ENCODE results near the gene DNAI2.
"Not testable (repeated sequence)": the region's sequence is repeated elsewhere in the genome, so short reads cannot be mapped to it uniquely, and the experiment has no call there.

Gene DNAI2

DNA sequence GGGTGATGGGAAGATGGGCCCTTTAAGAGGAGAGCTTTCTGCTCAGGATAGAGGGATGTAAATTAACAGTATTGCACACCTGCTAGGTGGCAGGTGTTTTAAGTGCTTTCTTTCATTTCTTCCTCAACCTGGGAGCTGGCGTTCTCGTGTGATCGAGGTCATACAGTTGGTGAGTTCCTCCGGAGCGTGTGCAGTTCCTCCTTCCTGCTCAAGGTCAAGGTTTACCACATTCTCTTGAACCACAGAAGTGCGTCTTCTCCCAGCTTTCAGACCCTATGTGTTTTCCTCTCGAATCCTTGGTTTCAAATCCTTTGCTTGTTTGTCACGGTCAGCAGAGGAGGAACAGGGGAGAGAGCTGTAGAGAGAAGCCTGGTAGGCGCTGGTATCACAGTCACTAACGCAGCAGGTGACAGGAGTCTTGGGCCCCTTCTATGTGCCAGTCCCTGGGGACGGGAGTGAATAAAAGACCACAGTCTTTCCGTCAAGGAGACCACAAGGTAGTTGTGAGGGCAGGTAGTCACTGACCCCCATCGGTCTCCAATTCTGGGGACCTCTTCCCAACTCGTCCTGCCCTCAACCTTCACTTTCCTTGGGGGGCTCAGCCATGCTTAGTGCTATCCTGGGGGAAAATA lies 791 bp downstream of the DNAI2 start:
- TF ChIP-seq, protein P1, sequence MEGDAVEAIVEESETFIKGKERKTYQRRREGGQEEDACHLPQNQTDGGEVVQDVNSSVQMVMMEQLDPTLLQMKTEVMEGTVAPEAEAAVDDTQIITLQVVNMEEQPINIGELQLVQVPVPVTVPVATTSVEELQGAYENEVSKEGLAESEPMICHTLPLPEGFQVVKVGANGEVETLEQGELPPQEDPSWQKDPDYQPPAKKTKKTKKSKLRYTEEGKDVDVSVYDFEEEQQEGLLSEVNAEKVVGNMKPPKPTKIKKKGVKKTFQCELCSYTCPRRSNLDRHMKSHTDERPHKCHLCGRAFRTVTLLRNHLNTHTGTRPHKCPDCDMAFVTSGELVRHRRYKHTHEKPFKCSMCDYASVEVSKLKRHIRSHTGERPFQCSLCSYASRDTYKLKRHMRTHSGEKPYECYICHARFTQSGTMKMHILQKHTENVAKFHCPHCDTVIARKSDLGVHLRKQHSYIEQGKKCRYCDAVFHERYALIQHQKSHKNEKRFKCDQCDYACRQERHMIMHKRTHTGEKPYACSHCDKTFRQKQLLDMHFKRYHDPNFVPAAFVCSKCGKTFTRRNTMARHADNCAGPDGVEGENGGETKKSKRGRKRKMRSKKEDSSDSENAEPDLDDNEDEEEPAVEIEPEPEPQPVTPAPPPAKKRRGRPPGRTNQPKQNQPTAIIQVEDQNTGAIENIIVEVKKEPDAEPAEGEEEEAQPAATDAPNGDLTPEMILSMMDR (IDR thresholded peaks at IDR 0.05; ENCODE audit: control insufficient read depth, extremely low read depth, insufficient read depth): no peak
- H3K4me3 ChIP-seq (ENCODE audit: low read depth, low read length): no peak overlapping the region
- no peak for DNase-seq (ENCODE audit: low read depth)

DNA sequence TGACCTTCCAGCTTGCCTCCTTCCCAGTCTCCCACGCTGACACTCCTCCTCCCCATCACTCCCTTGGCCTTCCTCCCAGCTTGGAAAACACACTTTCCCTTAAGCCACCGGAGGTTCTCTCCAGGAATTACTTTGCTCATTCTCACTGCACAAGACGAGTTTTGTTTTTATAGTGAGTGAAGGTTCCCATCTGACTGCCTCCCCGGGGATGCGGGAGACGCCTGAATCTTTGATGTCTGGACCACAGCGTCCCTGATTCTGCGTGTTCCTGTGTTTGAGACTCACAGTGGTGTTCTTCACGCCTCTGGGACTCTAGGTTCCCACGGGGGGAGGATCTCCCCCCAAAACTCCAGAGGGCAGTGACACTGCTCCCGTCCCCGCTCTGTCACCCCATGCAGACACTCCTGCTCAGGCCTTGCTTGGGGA lies 2.0 kb downstream of the DNAI2 start:
- no peak overlapping the region for H3K4me3 ChIP-seq (ENCODE audit: low read depth, low read length)
- TF ChIP-seq, protein P1 (IDR thresholded peaks at IDR 0.05; ENCODE audit: control insufficient read depth, extremely low read depth, insufficient read depth): no peak
- no peak for DNase-seq (ENCODE audit: low read depth)

DNA sequence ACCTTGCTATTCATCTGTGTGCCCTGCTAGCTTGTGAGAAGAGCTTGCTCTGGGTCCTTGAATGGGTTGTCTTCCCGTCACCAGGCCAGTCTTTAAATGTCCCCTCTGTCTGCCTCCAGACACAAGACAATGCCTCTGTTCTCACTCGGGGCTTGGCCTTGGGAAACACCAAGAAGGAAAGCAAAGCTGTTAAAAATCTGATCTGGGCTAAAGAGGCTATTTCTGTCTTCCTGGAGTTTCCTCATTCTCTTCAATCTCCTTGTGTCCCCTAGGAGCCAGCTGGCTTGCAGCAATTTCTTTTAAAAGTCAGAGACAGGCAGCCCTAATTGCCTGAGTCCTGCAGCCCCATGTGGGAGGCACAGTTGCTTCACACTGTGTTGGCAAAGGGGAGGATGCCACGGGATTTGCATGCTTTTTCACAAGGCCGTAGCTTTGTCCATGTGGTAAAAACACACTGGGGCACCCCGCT lies 2.5 kb downstream of the DNAI2 start:
- TF ChIP-seq, protein P1 (IDR thresholded peaks at IDR 0.05; ENCODE audit: control insufficient read depth, extremely low read depth, insufficient read depth): no peak
- H3K4me3 ChIP-seq (ENCODE audit: low read depth, low read length): no peak overlapping the region
- DNase-seq (ENCODE audit: low read depth): no peak

DNA sequence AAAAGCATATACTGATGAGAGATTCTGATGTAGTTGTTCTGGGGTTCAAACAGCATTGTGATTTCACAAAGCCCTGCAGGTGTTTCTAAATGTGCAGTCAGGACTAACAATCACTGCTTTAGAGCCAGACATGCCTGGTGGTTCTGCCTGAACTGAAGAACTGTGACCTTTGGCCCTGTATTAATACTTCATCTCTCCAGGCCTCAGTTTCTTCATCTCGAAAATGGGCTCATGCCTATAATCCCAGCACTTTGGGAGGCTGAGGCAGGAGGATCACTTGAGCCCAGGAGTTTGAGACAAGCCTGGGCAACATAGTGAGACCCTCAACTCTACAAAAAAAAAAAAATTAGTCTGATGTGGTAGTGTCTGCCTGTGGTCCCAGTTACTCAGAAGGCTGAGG lies 3.9 kb downstream of the DNAI2 start:
- H3K4me3 ChIP-seq (ENCODE audit: low read depth, low read length): no peak overlapping the region
- TF ChIP-seq, protein P1 (IDR thresholded peaks at IDR 0.05; ENCODE audit: control insufficient read depth, extremely low read depth, insufficient read depth): no peak
- DNase-seq (ENCODE audit: low read depth): no peak

DNA sequence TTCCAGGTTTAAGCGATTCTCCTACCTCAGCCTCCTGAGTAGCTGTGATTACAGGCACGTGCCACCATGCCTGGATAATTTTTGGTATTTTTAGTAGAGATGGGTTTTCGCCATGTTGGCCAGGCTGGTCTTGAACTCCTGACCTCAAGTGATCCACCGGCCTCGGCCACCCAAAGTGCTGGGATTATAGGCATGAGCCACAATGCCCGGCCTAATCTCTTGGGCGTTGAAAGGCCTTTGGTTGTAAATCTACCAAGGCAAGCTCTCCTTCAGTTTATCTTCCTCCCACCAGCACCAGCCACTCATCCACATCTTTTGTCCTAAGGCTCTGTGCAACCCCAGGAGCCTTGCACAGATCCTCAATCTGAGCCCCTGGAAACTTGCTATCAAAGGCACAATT lies 5.6 kb downstream of the DNAI2 start:
- DNase-seq (ENCODE audit: low read depth); H3K4me3 ChIP-seq (ENCODE audit: low read depth, low read length): not testable (repeated sequence)

DNA sequence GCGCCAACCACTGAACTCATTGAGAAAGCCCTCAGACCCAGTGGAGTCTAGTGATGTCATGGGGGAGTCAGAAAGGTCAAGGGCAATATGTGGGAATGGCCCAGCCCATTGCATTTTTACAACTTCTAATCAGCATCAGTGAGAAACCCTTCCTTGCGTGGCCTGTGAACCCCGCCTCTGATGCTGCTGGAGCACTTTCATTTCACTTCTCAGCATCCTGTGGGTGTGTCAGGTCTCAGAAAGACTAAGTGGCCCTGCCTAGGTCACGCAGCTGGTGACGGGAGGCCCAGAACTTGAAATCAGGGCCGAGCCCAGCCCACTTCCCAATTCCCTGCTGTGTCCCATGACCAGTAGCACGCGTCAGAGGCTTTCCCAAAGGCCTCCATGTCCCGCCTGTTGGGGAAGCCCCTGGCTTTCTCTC lies 6.1 kb downstream of the DNAI2 start:
- TF ChIP-seq, protein P1 (IDR thresholded peaks at IDR 0.05; ENCODE audit: control insufficient read depth, extremely low read depth, insufficient read depth): no peak
- H3K4me3 ChIP-seq (ENCODE audit: low read depth, low read length): no peak overlapping the region
- DNase-seq (ENCODE audit: low read depth): no peak

DNA sequence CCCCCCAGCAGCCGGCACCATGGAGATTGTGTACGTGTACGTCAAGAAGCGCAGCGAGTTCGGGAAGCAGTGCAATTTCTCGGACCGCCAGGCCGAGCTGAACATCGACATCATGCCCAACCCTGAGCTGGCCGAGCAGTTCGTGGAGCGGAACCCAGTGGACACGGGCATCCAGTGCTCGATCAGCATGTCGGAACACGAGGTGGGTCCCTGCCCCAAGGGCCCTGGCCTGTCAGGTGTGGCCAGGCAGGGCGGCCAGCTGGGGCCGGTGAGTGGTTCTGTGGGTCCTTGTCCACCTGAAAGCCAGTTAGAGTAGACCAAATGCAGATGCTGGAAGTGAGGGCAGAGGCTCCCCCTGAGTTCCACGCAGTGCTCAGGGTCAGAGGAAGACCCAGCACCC lies 7.8 kb downstream of the DNAI2 start:
- no peak overlapping the region for H3K4me3 ChIP-seq (ENCODE audit: low read depth, low read length)
- TF ChIP-seq, protein P1 (IDR thresholded peaks at IDR 0.05; ENCODE audit: control insufficient read depth, extremely low read depth, insufficient read depth): no peak
- DNase-seq (ENCODE audit: low read depth): no peak

DNA sequence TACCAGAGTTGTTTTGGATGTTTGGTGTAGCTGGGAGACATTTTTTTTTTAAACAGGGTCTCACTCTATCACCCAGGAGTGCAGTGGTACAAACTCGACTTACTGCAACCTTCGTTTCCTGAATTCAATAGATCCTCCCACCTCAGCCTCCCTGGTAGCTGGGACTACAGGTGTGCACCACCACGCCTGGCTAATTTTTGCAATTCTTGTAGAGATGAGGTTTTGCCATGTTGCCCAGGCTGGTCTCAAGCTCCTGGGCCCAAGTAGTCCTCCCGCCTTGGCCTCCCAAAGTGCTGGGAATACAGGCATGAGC lies 8.2 kb downstream of the DNAI2 start:
- DNase-seq (ENCODE audit: low read depth); H3K4me3 ChIP-seq (ENCODE audit: low read depth, low read length): not testable (repeated sequence)

Measured in LNCaP clone FGC (cell line).